ENCODE data around the gene OR1E2. TPM values are rescaled to one million over a fixed set of nuclear protein-coding genes. Genes with fewer than 3 reads are reported as not detected.

OR1E2 gene
- total RNA-seq (2013; cell fraction: nucleolus; rRNA removed): not detected in 2 replicates
- total RNA-seq (2014; rRNA removed): not detected in 2 replicates
- not detected in 2 replicates for total RNA-seq (2014; rRNA removed; fragmentation: Illumina TruSeq; extraction: Trizol)
- not detected in 2 replicates for total RNA-seq (2021)
- polyA plus RNA-seq (2011; ENCODE audit: low read depth): not detected
- polyA plus RNA-seq (2011; rRNA removed): not detected in 2 replicates
- not detected in 2 replicates for polyA plus RNA-seq (2011; cell fraction: cytosol; rRNA removed)
- not detected in 2 replicates for polyA plus RNA-seq (2011; cell fraction: nucleus; rRNA removed)
- polyA plus RNA-seq (2012): not detected in 2 replicates
- polyA plus RNA-seq (2014; fragmentation: Illumina TruSeq; extraction: Trizol): not detected in 2 replicates
- not detected for polyA plus RNA-seq (2014; fragmentation: Nextera tagmentation; extraction: Ambion mirVana)
- not detected in 2 replicates for polyA plus RNA-seq (2014; rRNA removed)
- not detected for polyA plus RNA-seq (2016; fragmentation: Nextera tagmentation; extraction: Ambion mirVana)
- polyA minus RNA-seq (2011; rRNA and poly(A)+ RNA removed): not detected in 2 replicates
- polyA minus RNA-seq (2011; cell fraction: cytosol; rRNA and poly(A)+ RNA removed): not detected in 2 replicates
- polyA minus RNA-seq (2011; cell fraction: nucleus; rRNA and poly(A)+ RNA removed): not detected in 2 replicates
- not detected for Bru-seq, nascent RNA
- BruChase-seq, experiment 1, labeled RNA remaining after a 6-hour chase: not detected
- not detected for BruChase-seq, experiment 2, labeled RNA remaining after a 2-hour chase
- long read RNA-seq, experiment 1: 0 reads
- long read RNA-seq, experiment 2: 0 reads

- Histone ChIP-seq H4K20me1 (ENCODE audit: control insufficient read depth, insufficient read depth) (no peaks in the 10 kb centered on the region), H3K79me2 (ENCODE audit: control insufficient read depth, insufficient read depth, low read length) (no peaks in the 10 kb centered on the region), H3K9ac (ENCODE audit: control insufficient read depth, insufficient read depth, low read length) (no peak within 1 kb of the TSS), H3K27me3 (replicated peaks in 1 of 2; ENCODE audit: control insufficient read depth in 2 of 2, insufficient read depth in 2 of 2, low read length in 1 of 2) (no peaks in the 10 kb centered on the region), H3K9me3 (replicated peaks; ENCODE audit: control insufficient read depth, insufficient read depth, low read length) (no peaks in the 10 kb centered on the region), H3K27ac (ENCODE audit: control insufficient read depth, insufficient read depth) (no peak within 1 kb of the TSS), H3K4me1 (ENCODE audit: control insufficient read depth, insufficient read depth, low read length) (no peaks in the 10 kb centered on the region), H3K36me3 (ENCODE audit: control insufficient read depth in 2 of 2, insufficient read depth in 2 of 2, low read length in 1 of 2) (no peaks in the 10 kb centered on the region), H3K4me3 (no peak within 1 kb of the TSS), H2AFZ (ENCODE audit: control insufficient read depth, low read depth, low read length) (no peak within 1 kb of the TSS), H3K4me2 (ENCODE audit: control insufficient read depth, insufficient read depth) (no peak within 1 kb of the TSS)
- in situ Hi-C loops (cut with MboI): no loop called here
- ATAC-seq (no peak), FAIRE-seq (no peak), DNase-seq (ENCODE audit: low read depth, low spot score) (no peak)
- ChIA-PET POLR2A (no interaction called here), RAD21 (ENCODE audit: unreplicated experiment) (no interaction called here), CTCF (no interaction called here), SMC1A (ENCODE audit: uncharacterized antibody, unreplicated experiment) (no interaction called here)
- BruUV-seq (replicated peaks): no TSS peak
- WGBS (ENCODE audit: insufficient coverage, insufficient replicate concordance, low lambda C conversion rate, missing lambda C conversion rate): 11% methylated on average over 3 of the region's 3 CpGs
- intact Hi-C loops (cut with micrococcal nuclease; ENCODE audit: unreplicated experiment): no loop called here
- TF ChIP-seq SRF (IDR thresholded peaks at IDR 0.05; ENCODE audit: low read depth in 2 of 2, low read length in 2 of 2) (no peak), USF2 (IDR thresholded peaks at IDR 0.05; ENCODE audit: borderline replicate concordance, low read depth, low read length) (no peak), BACH1 (IDR thresholded peaks at IDR 0.05; ENCODE audit: borderline replicate concordance) (no peak), SMAD1 (IDR thresholded peaks at IDR 0.05; ENCODE audit: low read depth, partially characterized antibody) (no peak), KLF5 (IDR thresholded peaks at IDR 0.05; ENCODE audit: partially characterized antibody) (no peak), CREB1 (IDR thresholded peaks at IDR 0.05; ENCODE audit: low read depth) (no peak), NFYB (IDR thresholded peaks at IDR 0.05; ENCODE audit: insufficient read depth, low read depth, low read length) (no peak), ZNF207 (IDR thresholded peaks at IDR 0.05; ENCODE audit: borderline replicate concordance) (no peak), SMARCA5 (IDR thresholded peaks at IDR 0.05) (no peak), RAD51 (IDR thresholded peaks at IDR 0.05) (no peak), USF1 (IDR thresholded peaks at IDR 0.05; ENCODE audit: borderline replicate concordance, extremely low read length, insufficient read depth, low read depth, low read length) (no peak), ZBTB40 (IDR thresholded peaks at IDR 0.05; ENCODE audit: borderline replicate concordance) (no peak), SUPT20H (IDR thresholded peaks at IDR 0.05; ENCODE audit: borderline replicate concordance, control insufficient read depth, low read depth, low read length) (no peak)
Measured at GRCh38 chr17:3433741-3434140, at the start of gene OR1E2. TSS of gene OR1E2 (minus strand) at chr17:3433841. CDS start at chr17:3433841, 0 bp downstream.
